Measurements from ENCODE around the gene SLC35B2. TPM values are rescaled to one million over a fixed set of nuclear protein-coding genes. Genes with fewer than 3 reads are reported as not detected.

SLC35B2 gene
- total and polyA plus RNA-seq, 9 of the 15 experiments (the other 6 are each of a cell fraction or from before 2014, with no cell fraction given), result 14.5 to 59.1 (median 47.1) TPM

DNA sequence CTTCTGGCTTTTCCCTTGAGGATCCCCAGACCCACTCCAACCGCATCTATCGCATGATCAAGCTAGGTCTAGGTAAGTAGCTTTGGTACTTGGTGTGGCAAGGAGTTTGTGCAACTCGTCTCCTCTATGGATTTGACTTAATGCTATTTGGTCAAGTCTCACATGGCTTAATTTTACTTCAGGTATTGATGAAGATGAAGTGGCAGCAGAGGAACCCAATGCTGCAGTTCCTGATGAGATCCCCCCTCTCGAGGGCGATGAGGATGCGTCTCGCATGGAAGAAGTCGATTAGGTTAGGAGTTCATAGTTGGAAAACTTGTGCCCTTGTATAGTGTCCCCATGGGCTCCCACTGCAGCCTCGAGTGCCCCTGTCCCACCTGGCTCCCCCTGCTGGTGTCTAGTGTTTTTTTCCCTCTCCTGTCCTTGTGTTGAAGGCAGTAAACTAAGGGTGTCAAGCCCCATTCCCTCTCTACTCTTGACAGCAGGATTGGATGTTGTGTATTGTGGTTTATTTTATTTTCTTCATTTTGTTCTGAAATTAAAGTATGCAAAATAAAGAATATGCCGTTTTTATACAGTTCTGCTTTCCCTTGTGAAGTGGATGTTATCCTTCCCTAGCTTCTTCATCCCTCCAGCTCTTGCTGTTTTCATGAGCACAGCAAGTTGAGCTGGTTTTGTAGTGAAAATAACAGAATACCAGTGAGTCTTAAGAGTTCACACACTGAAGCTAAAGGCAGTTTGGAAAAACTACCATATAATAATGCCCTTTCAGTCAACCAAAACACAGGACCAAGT is 3.8 kb downstream of the SLC35B2 start (continued):
- TF ChIP-seq, protein P1, sequence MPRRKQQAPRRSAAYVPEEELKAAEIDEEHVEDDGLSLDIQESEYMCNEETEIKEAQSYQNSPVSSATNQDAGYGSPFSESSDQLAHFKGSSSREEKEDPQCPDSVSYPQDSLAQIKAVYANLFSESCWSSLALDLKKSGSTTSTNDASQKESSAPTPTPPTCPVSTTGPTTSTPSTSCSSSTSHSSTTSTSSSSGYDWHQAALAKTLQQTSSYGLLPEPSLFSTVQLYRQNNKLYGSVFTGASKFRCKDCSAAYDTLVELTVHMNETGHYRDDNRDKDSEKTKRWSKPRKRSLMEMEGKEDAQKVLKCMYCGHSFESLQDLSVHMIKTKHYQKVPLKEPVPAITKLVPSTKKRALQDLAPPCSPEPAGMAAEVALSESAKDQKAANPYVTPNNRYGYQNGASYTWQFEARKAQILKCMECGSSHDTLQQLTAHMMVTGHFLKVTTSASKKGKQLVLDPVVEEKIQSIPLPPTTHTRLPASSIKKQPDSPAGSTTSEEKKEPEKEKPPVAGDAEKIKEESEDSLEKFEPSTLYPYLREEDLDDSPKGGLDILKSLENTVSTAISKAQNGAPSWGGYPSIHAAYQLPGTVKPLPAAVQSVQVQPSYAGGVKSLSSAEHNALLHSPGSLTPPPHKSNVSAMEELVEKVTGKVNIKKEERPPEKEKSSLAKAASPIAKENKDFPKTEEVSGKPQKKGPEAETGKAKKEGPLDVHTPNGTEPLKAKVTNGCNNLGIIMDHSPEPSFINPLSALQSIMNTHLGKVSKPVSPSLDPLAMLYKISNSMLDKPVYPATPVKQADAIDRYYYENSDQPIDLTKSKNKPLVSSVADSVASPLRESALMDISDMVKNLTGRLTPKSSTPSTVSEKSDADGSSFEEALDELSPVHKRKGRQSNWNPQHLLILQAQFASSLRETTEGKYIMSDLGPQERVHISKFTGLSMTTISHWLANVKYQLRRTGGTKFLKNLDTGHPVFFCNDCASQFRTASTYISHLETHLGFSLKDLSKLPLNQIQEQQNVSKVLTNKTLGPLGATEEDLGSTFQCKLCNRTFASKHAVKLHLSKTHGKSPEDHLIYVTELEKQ (CRISPR knock-in tag; IDR thresholded peaks at IDR 0.05), result no peak
- TF ChIP-seq SMARCC2 (IDR thresholded peaks at IDR 0.05; ENCODE audit: low read depth), result no peak
- TF ChIP-seq, protein P2, sequence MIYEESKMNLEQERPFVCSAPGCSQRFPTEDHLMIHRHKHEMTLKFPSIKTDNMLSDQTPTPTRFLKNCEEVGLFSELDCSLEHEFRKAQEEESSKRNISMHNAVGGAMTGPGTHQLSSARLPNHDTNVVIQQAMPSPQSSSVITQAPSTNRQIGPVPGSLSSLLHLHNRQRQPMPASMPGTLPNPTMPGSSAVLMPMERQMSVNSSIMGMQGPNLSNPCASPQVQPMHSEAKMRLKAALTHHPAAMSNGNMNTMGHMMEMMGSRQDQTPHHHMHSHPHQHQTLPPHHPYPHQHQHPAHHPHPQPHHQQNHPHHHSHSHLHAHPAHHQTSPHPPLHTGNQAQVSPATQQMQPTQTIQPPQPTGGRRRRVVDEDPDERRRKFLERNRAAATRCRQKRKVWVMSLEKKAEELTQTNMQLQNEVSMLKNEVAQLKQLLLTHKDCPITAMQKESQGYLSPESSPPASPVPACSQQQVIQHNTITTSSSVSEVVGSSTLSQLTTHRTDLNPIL (CRISPR knock-in tag; IDR thresholded peaks at IDR 0.05), result no peak
- TF ChIP-seq, protein P3, sequence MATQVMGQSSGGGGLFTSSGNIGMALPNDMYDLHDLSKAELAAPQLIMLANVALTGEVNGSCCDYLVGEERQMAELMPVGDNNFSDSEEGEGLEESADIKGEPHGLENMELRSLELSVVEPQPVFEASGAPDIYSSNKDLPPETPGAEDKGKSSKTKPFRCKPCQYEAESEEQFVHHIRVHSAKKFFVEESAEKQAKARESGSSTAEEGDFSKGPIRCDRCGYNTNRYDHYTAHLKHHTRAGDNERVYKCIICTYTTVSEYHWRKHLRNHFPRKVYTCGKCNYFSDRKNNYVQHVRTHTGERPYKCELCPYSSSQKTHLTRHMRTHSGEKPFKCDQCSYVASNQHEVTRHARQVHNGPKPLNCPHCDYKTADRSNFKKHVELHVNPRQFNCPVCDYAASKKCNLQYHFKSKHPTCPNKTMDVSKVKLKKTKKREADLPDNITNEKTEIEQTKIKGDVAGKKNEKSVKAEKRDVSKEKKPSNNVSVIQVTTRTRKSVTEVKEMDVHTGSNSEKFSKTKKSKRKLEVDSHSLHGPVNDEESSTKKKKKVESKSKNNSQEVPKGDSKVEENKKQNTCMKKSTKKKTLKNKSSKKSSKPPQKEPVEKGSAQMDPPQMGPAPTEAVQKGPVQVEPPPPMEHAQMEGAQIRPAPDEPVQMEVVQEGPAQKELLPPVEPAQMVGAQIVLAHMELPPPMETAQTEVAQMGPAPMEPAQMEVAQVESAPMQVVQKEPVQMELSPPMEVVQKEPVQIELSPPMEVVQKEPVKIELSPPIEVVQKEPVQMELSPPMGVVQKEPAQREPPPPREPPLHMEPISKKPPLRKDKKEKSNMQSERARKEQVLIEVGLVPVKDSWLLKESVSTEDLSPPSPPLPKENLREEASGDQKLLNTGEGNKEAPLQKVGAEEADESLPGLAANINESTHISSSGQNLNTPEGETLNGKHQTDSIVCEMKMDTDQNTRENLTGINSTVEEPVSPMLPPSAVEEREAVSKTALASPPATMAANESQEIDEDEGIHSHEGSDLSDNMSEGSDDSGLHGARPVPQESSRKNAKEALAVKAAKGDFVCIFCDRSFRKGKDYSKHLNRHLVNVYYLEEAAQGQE (IDR thresholded peaks at IDR 0.05; ENCODE audit: borderline replicate concordance), result peak; percentile 26; the same call in 1 of the 2 replicates
- TF ChIP-seq, protein P3 (CRISPR knock-in tag; IDR thresholded peaks at IDR 0.05; ENCODE audit: low read depth), result no peak
- TF ChIP-seq, protein P4, sequence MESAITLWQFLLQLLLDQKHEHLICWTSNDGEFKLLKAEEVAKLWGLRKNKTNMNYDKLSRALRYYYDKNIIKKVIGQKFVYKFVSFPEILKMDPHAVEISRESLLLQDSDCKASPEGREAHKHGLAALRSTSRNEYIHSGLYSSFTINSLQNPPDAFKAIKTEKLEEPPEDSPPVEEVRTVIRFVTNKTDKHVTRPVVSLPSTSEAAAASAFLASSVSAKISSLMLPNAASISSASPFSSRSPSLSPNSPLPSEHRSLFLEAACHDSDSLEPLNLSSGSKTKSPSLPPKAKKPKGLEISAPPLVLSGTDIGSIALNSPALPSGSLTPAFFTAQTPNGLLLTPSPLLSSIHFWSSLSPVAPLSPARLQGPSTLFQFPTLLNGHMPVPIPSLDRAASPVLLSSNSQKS (CRISPR knock-in tag; IDR thresholded peaks at IDR 0.05), result no peak
- TF ChIP-seq, protein P5, sequence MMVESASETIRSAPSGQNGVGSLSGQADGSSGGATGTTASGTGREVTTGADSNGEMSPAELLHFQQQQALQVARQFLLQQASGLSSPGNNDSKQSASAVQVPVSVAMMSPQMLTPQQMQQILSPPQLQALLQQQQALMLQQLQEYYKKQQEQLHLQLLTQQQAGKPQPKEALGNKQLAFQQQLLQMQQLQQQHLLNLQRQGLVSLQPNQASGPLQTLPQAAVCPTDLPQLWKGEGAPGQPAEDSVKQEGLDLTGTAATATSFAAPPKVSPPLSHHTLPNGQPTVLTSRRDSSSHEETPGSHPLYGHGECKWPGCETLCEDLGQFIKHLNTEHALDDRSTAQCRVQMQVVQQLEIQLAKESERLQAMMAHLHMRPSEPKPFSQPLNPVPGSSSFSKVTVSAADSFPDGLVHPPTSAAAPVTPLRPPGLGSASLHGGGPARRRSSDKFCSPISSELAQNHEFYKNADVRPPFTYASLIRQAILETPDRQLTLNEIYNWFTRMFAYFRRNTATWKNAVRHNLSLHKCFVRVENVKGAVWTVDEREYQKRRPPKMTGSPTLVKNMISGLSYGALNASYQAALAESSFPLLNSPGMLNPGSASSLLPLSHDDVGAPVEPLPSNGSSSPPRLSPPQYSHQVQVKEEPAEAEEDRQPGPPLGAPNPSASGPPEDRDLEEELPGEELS (CRISPR knock-in tag; IDR thresholded peaks at IDR 0.05; ENCODE audit: borderline replicate concordance), result 0 out of 2 replicates have a peak, but pooled peaks have one; percentile 27

All from K562 (cell line).